Heart left ventricle (tissue), 13 donors: ENCODE data around the gene MAPKAP1.

Experiments
- POLR2A ChIP-seq, 2 donors: fragments of 450-650 bp; IDR thresholded peaks; one replicate each; pipeline ENCODE4 v1.6.1; 2017; ENCODE audit warnings: antibody characterized with exemption in 2 of 2, mild to moderate bottlenecking in 2 of 2, moderate library complexity in 2 of 2
- TF ChIP-seq, protein P1 (sequence below), 12 donors: fragments of 200-600 bp; sonication (generic) in 4 of 12; IDR thresholded peaks; one replicate each; pipeline versions ENCODE4 v1.5.0 to v1.8.0; 2018 to 2022; ENCODE audit warnings: antibody characterized with exemption in 12 of 12, mild to moderate bottlenecking in 5 of 12
- donor health status: ischemic (EF 13 %, LVEDD 7.1; RV severe dilation, severe dysfunction).
- donor health status: DM: no; HTN: yes; CAD: no.
- donor health status: DM: no; HTN: no; CAD: no.
- donor health status: ischemic (EF 25% LVEDD 6.9; RV normal size, moderate dysfunction).
- donor health status: ischemic (EF 25% LVEDD 5.7; RV mildly dilated, moderate dysfunction).
- donor health status: ischemic (EF 35%, LVEDD 5.7; RV mildly dilated, moderate dysfunction).
- donor health status: nonischemic (EF 11% LVEDD 7.7; RV severe dilation, severe dysfunction).
- donor health status: DM: yes; HTN: yes; CAD: no.
- donor health status: PGD.
- donor health status: ischemic (EF 29% LVEDD 5.4; RV normal size, mild dysfunction).
- donor health status: nonischemic (EF 23%, LVEDD 6.1; RV moderate dilation, normal function).

DNA sequence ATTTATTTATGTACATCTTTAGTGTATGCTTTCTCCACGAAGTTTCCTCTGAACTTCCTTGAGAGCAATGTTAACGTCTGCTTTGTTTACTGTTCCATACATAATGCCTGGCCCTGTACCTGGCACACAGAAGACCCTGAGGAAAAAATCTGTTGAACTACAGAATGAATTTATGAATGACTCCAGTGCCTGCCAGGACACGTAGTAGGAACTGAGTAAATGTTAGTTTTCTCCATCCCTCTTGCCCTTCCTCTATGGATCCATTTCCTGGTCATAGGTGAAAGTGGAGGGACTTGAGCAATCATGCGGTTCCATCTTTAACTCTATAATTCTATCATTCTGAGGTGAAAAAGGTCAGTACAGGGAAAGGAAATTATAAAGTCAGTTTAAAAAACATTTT lies 117.7 kb downstream of the MAPKAP1 start:
- TF ChIP-seq POLR2A (IDR thresholded peaks at IDR 0.05) = no peak
- TF ChIP-seq, protein P1, sequence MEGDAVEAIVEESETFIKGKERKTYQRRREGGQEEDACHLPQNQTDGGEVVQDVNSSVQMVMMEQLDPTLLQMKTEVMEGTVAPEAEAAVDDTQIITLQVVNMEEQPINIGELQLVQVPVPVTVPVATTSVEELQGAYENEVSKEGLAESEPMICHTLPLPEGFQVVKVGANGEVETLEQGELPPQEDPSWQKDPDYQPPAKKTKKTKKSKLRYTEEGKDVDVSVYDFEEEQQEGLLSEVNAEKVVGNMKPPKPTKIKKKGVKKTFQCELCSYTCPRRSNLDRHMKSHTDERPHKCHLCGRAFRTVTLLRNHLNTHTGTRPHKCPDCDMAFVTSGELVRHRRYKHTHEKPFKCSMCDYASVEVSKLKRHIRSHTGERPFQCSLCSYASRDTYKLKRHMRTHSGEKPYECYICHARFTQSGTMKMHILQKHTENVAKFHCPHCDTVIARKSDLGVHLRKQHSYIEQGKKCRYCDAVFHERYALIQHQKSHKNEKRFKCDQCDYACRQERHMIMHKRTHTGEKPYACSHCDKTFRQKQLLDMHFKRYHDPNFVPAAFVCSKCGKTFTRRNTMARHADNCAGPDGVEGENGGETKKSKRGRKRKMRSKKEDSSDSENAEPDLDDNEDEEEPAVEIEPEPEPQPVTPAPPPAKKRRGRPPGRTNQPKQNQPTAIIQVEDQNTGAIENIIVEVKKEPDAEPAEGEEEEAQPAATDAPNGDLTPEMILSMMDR (IDR thresholded peaks at IDR 0.05) = no peak
